ENCODE results near the gene EXD1.

Gene EXD1

DNA sequence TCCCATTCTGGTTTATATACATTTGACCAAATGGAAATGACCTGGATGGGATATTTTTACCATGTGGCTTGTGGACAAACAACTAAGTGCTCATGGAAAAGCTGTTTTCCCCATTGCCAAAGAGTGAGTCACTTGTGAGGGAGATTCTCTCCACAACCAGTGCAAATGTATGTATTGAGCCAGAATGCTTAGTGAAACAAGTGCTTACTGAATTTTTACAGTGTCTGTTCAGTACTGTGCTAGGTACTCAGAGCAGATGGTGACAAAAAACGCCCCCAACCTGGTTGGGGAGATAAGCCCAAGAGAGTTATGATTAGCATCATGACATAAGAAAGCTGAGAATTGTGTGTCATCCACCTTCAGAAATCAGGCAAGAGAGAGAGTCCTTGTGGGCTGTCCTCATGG lies 2.8 kb upstream of the EXD1 start:
- DNase-seq (ENCODE audit: extremely low read depth in 1 of 2, low read depth in 1 of 2): no peak

DNA sequence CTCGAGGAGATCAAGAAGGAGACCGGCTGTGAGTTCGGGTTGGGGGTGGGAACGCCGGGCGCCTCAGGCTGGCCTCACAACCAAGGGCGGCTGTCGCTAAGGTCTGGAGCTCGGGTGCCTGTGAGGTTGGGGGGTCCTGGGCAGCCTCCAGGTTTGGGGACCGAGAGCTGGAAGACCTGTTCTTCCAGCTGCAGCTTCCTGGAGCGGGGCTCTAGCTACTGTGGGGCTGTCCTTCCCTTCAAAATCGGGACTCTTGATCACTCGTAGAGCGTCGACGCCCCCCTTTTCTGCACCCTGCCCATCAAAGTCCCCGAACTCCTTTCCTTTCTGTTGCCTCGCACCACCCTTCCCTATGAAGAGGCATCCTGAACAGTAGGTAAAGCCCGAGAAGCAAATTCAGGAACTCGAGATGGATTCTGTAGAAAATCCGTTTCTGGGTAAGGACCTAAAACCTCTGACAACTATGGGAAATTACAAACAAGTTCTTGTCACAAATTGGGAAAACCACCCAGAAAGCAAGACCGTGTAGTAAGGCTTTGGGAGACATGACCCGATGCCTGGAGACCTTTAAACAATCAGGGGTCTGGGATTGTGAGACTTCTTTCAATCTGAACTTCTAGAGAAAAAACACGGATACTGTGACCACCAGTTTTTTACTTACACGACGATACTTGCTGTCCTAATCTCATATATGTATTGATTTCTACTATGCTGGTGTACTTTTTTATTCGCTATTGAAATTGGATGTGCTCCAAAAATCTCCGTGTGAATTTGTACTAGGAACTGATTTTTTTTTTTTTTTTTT lies 1.1 kb upstream of the EXD1 start:
- DNase-seq (ENCODE audit: extremely low read depth in 1 of 2, low read depth in 1 of 2): no peak

DNA sequence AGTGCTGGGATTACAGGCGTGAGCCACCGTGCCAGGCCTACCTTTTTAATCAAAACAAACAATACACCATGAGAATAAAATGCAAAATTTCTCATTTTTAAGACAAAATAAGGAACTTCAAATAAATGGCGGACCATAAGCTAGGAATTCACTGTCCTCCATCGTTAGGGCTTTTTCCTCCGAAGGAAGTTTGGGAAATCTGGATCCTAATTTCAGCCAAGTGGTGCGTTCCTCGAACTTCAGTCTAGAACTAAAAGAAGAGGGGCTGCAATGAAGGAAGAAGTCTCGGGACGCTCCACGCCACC lies 260 bp downstream of the EXD1 start:
- no peak for DNase-seq (ENCODE audit: extremely low read depth in 1 of 2, low read depth in 1 of 2)

DNA sequence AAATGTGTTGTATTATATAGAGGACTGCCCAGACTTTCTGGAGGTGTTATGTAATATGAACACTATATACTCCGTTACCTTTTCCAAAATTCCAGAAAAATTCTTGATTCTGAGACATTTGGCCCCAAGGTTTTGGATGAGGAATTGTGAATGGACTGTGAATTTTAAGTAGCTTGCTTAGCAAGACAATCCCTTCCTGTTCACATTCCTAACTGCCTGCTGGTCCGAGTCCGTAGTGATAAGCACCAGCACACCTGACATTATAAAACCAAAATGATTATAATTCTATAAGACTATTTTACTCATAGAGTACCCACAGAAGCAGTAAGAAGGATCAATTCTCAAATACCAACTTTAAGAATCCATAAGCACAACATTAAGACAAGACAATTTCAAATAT lies 11.2 kb downstream of the EXD1 start:
- no peak for DNase-seq (ENCODE audit: extremely low read depth in 1 of 2, low read depth in 1 of 2)

DNA sequence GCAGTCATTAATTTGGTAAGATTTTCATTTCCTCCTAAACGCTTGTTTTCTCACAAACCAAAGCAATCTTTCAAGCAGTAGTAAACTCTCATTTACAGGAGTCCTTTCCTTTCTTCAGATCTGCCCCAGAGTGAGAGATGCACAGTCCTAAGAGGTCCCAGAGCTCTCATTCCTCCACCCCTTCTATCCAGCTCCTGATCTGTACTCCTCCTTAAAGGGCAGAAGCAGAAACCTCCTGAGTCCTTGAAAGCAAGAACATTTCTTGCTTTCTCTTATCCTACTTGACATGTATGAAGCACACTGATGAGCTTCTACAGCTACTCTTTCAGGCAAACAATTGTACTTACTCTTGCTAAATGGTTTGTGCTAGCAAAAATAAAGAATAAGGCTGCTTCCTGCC lies 11.7 kb downstream of the EXD1 start:
- DNase-seq (ENCODE audit: extremely low read depth in 1 of 2, low read depth in 1 of 2): no peak

DNA sequence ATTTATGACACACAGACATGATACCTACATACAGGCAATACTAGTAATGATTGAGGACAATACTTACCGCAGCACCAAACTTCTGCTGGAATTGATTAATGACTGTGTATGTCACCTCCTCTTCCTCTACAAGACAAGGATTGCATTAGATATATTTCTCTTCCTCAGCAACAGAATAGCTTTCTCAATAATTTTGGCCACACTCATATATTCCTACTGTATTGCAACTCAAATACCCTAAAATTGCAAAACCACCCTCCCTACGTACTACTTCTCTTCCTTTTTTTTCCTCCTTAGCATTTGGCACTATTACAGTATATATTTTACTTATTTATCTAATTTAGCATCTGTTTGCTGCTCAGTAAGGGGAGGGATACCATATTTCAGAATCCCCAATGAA lies 14.8 kb downstream of the EXD1 start:
- no peak for DNase-seq (ENCODE audit: extremely low read depth in 1 of 2, low read depth in 1 of 2)

DNA sequence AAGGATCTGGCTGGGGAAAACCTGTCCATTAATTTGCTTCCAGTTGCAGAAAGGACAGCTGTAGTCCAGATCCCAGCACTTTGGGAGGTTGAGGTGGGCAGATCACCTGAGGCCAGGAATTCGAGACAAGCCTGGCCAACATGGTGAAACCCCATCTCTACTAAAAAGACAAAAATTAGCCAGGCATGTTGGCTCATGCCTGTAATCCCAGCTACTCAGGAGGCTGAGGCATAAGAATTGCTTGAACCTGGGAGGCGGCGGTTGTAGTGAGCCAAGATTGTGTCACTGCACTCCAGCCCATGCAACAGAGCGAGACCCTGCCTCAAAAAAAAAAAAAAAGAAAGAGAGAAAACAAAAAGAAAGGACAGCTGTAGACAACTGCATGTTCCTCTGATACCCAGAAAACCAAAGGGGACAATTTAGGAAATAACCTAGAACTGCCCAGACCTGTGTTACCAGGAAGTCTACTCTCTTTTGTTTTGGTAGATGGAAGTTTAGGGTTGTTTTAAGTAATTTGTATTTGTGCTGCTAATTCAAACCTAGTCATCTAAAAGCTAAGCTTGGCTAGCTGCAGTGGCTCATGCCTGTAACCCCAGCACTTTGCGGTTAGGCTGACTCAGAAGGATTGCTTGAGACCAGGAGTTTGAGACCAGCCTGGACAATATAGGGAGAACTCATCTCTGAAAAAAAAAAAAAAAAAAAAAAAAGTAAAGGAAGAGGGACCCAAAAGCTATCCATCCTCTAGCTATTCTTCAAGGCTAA lies 22.7 kb downstream of the EXD1 start:
- no peak for DNase-seq (ENCODE audit: extremely low read depth in 1 of 2, low read depth in 1 of 2)

DNA sequence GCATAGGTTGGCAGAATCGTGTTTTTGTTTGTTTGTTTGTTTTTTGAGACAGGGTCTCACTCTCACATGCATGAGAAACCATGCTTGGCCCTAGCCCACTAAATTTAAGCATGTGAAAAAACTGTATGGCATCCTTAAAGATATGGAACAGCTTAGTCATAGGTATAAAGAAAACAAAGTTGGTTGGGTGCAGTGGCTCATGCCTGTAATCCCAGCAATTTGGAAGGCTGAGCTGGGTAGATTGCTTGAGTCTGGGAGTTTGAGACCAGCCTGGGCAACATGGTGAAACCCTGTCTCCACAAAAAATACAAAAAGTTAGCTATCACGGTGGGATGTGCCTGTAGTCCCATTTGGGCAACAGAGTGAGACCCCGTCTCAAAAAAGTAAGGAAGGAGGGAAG lies 25.2 kb downstream of the EXD1 start:
- no peak for DNase-seq (ENCODE audit: extremely low read depth in 1 of 2, low read depth in 1 of 2)

DNA sequence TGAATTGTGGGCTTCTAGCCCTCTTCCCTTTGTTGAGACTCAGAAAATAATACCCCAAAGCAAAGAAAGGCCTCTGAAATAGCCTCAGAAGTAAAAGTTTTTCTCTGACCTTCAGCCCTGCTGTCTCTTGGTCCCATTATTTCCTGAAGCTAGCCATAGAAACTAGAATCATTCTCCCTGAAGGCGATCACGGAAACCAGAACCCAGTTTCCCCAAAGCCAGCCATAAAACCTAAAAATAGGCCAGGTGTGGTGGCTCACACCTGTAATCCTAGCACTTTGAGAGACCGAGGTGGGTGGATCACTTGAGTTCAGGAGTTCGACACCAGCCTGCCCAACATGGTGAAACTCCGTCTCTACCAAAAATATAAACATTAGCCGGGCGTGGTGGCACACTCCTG lies 27.2 kb downstream of the EXD1 start:
- no peak for DNase-seq (ENCODE audit: extremely low read depth in 1 of 2, low read depth in 1 of 2)

DNA sequence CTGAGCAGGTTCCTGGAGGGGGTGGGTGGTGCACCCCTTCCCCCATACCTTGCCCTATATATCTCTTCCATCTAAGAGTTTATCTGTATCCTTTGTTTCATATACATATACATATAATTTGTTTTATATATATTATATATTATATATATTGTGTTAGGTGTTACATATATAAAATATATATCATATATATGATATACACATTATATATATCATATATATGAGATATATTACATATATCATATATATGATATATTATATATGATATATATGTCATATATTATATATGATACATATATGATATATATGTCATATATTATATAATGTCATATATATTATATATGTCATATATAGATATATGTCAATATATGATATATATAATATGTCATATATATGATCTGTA lies 31.1 kb downstream of the EXD1 start:
- DNase-seq (ENCODE audit: extremely low read depth in 1 of 2, low read depth in 1 of 2): no peak

DNA sequence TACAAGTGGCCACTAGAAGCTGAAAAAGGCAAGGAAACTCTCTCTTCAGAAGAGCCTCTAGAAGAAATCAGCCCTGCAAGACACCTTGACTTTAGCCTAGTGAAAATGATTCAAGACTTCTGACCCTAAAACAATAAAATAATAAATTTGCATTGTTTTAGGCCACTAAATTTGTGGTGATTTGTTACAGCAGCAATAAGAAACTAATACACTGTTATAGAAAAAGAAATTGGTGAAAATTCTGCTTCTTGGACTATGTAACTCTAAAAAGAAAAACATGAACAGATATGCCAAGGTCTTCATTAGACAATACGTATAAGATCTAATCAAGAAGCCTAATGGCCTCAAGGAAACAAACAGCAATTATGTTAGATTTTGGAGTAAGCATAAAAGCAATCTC lies 36.1 kb downstream of the EXD1 start:
- no peak for DNase-seq (ENCODE audit: extremely low read depth in 1 of 2, low read depth in 1 of 2)

DNA sequence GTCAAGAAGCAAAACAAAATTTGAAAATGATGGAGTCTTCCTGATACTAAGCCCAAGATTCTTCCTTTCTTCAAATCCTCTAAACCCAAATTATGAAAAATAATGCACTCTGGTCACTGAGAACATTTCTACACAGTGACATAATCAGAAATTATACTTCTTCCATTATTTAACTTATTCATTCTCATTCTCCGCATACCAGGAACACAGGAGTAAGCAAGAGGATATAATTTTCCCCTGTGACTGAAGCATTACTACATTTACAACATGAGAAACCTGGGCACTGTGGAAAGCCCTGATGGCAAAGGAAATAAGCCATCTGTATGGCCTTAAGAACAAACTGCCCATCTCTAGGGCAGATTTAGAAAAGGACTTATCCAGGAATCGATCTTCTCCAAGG lies 47.0 kb downstream of the EXD1 start:
- no peak for DNase-seq (ENCODE audit: extremely low read depth in 1 of 2, low read depth in 1 of 2)

DNA sequence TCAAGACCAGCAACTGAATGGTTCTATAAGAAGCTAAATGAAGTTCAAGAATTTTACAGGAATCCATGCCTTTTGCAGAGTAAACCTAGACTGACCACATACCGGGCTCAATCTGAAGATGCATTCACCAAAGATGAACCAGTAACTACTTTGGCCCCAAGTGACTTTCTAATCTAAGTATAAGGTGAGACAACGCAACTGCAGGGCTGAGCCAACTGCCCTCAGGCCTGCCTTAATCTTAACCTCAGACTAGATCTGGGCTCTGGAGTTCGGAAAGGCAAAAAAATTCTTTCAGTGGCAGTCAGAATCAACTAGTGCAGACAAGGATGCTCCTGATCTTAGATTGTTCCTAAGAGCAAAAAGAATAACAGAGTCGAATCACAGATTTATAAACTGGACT lies 48.3 kb downstream of the EXD1 start:
- DNase-seq (ENCODE audit: extremely low read depth in 1 of 2, low read depth in 1 of 2): no peak

DNA sequence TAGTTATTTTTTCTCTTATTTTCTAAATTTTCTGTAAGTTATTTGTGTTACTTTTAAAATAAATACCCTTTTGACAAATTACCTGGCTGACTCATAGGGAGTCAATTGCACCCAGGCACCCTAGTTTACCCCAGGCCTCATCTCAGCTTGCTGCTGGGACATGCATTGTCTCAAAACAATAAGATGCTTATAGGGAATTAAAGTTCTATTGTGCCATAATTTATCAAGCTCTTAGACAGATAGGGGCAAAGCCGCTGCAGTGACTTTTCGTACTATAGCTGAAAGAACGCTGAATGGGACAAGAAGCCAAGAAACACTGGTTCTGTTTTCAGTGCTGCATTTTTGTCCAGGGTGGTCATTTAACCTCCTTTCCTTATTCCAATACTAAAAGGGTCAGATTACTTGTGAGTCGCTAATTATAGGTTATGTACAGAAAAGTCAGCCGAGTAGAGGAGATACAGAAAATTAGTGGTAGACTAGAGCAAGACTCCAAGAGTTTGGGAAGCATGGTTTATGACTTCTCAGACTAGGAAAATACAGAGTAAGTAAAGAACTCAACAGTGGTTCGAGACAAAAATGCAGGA lies 50.3 kb downstream of the EXD1 start:
- DNase-seq (ENCODE audit: extremely low read depth in 1 of 2, low read depth in 1 of 2): no peak

DNA sequence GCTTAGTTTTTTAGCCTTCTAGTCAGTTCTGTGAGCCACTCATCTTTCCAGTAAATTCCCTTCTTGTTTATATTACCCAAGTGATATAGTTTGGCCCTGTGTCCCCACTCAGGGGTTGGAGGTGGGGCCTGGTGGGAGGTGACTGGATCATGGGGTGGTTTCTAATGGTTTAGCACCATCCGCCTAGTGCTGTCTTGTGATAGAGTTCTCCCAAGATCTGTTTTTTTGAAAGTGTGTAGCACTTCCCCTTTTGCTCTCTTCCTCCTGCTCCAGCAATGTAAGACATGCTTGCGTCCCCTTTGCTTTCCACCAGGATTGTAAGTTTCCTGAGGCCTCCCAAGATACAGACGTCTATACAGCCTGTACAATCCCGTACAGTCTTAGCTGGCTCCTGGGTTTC lies 60.8 kb downstream of the EXD1 start:
- DNase-seq (ENCODE audit: extremely low read depth in 1 of 2, low read depth in 1 of 2): no peak

DNA sequence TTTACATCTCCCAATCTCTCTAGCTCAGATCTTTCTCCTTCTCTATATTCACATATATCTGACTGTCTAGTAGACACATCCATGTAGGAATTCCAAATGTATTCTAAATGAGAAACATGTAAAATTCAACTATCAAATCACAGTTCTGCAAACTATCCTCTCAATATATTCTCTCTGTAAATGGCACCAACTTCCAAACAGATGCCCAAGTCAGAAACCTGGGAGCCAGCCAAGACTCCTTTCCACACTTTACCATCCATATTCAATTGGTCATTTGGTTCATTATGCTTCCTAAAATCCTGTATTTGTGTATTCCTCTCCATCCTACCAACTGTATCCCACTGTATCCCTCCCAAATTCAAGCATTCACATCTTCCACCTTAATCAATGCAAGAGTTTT lies 61.5 kb downstream of the EXD1 start:
- no peak for DNase-seq (ENCODE audit: extremely low read depth in 1 of 2, low read depth in 1 of 2)

DNA sequence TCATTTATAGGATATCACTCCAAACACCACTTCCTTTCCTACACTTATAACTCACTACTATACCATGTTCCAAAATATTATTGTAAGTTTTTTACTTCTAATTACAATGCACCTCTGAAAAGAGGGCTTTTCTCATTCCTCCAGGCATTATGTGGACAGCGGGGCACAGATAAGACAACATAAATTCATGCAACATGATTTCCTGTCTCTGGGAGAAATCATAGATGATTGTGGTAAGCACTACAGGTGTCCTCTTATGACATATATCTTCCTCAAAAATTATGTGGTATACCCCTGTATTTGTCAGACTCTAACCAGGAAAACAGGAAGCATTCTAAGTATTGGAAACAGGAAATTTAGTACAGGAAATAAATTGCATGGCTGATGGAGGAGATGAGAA lies 68.8 kb downstream of the EXD1 start:
- DNase-seq (ENCODE audit: extremely low read depth in 1 of 2, low read depth in 1 of 2): no peak

DNA sequence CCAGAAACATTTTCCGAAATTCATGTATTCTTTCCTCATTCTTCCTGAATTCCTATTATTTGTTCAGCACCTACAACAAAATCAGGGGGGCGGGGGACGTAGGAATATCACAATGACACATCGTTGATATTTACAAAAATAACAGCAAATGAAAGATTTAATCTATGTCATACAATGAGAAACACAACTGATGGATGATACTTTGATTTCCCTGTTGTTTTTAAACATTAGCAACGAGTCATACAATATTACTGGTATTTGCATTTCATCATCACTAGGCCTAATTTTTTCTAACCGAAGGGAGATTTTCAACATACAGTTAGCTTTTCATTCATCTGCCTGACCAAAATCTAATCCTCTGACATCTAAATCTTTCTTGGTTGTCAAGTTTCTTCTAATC lies 69.2 kb downstream of the EXD1 start:
- DNase-seq (ENCODE audit: extremely low read depth in 1 of 2, low read depth in 1 of 2): no peak

DNA sequence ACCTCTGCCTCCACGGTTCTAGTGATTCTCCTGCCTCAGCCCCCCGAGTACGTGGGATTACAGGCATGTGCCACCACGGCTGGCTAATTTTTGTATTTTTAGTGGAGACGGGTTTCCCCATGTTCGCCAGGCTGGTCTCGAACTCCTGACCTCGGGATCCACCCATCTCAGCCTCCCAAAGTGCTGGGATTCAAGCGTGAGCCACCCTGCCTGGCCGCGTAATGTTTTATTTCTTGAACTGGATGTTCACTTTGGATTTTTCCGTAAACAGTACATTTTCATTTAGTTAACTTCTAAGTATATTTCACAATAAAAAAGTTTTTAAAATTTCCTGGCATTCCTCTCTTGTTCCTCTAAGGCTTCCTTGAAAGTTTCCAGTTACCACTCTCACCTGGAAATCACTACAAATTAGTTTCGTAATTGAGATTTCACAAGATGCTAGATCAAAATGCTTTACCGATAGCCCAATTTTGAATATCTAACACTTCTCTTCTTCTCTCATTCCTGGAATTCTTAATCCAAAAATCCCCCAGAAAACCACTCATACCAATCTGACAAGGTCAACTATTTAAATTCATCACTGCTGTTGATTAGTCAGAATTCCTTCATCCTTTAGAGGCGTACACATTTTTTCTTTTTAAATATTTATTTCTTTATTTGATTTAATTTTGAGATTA lies 69.8 kb downstream of the EXD1 start:
- no peak for DNase-seq (ENCODE audit: extremely low read depth in 1 of 2, low read depth in 1 of 2)

DNA sequence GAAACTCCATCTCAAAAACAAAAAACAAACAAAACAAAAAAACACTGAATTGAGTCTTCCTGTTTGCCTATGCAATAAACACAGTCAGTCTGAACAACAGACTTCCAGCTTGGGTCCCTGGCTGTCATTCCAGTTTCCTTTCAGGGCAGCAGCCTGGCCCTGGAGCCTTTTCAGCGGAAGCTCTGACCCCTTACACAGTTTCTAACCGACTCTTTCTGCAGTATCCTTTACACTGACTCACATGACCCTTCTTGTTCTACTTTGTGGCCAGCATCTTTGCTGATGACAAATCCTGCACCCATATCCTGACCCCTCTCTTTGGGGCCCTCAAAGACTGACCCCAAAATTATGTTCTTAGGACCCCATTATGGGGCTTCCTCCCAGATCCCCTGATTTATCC lies 76.1 kb downstream of the EXD1 start:
- DNase-seq (ENCODE audit: extremely low read depth in 1 of 2, low read depth in 1 of 2): no peak

DNA sequence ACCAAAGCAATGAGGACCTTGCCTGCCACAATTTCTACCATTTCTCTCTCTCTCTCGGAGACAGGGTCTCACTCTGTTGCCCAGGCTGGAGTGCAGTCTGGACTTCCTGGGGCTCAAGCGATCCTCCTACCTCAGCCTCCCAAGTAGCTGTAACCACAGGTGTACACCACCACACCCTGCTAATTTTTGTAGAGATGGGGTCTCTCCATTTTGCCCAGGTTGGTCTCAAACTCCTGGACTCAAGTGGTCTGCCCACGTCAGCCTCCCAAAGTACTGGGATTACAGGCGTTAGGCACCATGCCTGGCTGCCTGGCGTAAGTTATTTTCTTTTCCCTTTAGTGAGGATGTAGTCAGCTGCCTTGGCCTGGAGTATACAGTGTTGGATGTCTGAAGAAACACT lies 76.8 kb downstream of the EXD1 start:
- no peak for DNase-seq (ENCODE audit: extremely low read depth in 1 of 2, low read depth in 1 of 2)

DNA sequence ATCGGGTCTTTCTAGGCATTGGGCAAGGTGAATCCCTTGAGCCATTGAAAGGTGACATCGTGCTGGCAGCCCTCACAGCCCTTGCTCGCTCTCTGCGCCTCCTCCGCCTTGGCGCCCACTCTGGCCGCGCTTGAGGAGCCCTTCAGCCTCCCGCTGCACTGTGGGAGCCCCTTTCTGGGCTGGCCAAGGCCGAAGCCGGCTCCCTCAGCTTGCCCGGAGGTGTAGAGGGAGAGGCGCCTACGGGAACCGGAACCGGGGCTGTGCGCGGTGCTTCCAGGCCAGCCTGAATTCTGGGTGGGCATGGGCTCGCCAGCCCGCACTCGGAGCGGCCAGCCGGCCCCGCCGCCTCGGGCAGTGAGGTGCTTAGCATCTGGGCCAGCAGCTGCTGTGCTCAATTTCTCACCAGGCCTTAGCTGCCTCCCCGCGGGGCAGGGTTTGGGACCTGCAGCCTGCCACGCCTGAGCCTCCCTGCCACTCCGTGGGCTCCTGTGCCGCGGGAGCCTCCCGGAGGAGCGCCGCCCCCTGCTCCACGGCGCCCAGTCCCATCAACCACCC lies 79.0 kb downstream of the EXD1 start:
- DNase-seq (ENCODE audit: extremely low read depth in 1 of 2, low read depth in 1 of 2): no peak
